ENCODE results near the gene KCNJ6. TPM values are rescaled to one million over a fixed set of nuclear protein-coding genes. Genes with fewer than 3 reads are reported as not detected.

KCNJ6 gene
- total RNA-seq, 1 donor from 2014 or later, result 10.5 TPM

DNA sequence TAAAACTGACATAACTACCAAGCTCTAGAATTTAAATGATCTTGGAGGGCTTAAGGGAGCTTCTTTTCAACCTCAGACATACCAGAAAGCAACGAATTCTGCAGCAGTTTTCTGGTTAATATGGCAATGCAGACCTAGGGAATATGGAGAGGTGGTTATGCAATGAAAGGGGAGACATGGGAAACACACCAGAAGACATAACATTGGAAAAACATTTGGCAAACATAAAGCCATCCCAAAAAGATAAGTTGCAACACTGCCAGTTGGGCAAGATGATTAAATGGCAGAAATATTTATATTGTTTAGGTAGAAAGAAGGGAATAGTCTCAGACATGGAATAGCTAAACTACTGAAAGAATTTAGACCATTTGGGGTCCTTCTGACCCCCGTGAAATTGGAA is 104.5 kb downstream of the KCNJ6 start:
- TF ChIP-seq, protein P1, sequence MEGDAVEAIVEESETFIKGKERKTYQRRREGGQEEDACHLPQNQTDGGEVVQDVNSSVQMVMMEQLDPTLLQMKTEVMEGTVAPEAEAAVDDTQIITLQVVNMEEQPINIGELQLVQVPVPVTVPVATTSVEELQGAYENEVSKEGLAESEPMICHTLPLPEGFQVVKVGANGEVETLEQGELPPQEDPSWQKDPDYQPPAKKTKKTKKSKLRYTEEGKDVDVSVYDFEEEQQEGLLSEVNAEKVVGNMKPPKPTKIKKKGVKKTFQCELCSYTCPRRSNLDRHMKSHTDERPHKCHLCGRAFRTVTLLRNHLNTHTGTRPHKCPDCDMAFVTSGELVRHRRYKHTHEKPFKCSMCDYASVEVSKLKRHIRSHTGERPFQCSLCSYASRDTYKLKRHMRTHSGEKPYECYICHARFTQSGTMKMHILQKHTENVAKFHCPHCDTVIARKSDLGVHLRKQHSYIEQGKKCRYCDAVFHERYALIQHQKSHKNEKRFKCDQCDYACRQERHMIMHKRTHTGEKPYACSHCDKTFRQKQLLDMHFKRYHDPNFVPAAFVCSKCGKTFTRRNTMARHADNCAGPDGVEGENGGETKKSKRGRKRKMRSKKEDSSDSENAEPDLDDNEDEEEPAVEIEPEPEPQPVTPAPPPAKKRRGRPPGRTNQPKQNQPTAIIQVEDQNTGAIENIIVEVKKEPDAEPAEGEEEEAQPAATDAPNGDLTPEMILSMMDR (IDR thresholded peaks at IDR 0.05), result no peak
- Mint-ChIP-seq H3K4me1 (ENCODE audit: unreplicated experiment) (peaks cover 2% of the 10 kb centered on the region), H3K9me3 (ENCODE audit: unreplicated experiment) (peaks cover 25% of the 10 kb centered on the region), H3K36me3 (ENCODE audit: unreplicated experiment) (peaks cover 9% of the 10 kb centered on the region), H3K27me3 (ENCODE audit: unreplicated experiment) (no peaks in the 10 kb centered on the region), H3K27ac (ENCODE audit: unreplicated experiment) (no peak overlapping the region), H3K4me3 (ENCODE audit: unreplicated experiment) (no peak overlapping the region)
- no peak for DNase-seq (ENCODE audit: extremely low spot score, unreplicated experiment)

GRCh38 chr21:37808261-37808660 is 108.0 kb downstream of the KCNJ6 start:
- TF ChIP-seq, protein P1 (IDR thresholded peaks at IDR 0.05), result no peak
- no peak overlapping the region for H3K4me3 Mint-ChIP-seq (ENCODE audit: unreplicated experiment)
- peaks cover 20% of the 10 kb centered on the region for H3K9me3 Mint-ChIP-seq (ENCODE audit: unreplicated experiment)
- H3K36me3 Mint-ChIP-seq (ENCODE audit: unreplicated experiment), result peaks cover 8% of the 10 kb centered on the region
- no peak overlapping the region for H3K27ac Mint-ChIP-seq (ENCODE audit: unreplicated experiment)
- DNase-seq (ENCODE audit: extremely low spot score, unreplicated experiment), result no peak
- no peaks in the 10 kb centered on the region for H3K4me1 Mint-ChIP-seq (ENCODE audit: unreplicated experiment)
- no peaks in the 10 kb centered on the region for H3K27me3 Mint-ChIP-seq (ENCODE audit: unreplicated experiment)

DNA sequence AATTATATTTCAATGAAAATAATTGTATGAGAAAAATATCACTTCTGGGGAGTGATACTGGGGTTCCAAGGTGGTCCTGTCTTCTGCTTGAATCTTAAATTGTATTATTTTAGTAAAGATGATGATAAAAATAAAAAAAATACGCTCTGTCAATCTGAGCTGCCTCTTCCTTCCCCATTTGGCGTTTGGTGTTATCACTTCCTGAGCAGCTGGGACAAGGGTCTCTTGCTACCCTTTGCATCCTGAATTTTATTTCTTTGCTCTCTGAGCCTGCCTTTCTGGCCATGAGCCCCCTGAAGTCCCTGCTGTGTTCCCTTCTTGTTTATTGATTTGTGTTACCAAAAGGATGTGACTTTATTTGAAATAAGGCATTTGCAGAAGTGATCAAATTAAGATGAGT is 111.0 kb downstream of the KCNJ6 start:
- Mint-ChIP-seq H3K9me3 (ENCODE audit: unreplicated experiment) (peaks cover 5% of the 10 kb centered on the region), H3K36me3 (ENCODE audit: unreplicated experiment) (peaks cover 5% of the 10 kb centered on the region), H3K27me3 (ENCODE audit: unreplicated experiment) (no peaks in the 10 kb centered on the region), H3K4me3 (ENCODE audit: unreplicated experiment) (no peak overlapping the region), H3K4me1 (ENCODE audit: unreplicated experiment) (peaks cover 14% of the 10 kb centered on the region), H3K27ac (ENCODE audit: unreplicated experiment) (no peak overlapping the region)
- TF ChIP-seq, protein P1 (IDR thresholded peaks at IDR 0.05), result no peak
- no peak for DNase-seq (ENCODE audit: extremely low spot score, unreplicated experiment)

DNA sequence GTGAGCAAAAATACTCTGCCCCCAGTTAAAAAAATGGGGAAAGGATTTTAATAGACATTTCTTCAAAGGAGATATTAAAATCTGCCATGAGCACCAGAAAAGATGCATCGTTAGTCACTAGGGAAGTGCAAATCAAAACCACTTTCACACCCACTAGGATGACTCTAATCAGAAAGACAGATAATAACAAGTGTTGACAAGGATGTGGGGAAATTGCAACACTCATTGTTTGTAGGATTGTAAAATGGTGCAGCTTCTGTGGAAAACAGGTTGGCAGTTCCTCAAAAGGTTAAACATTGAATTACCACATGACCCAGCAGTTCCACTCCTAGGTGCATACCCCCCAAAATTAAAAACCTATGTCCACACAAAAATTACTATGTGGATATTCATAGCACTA is 112.3 kb downstream of the KCNJ6 start:
- Mint-ChIP-seq H3K27ac (ENCODE audit: unreplicated experiment) (no peak overlapping the region), H3K9me3 (ENCODE audit: unreplicated experiment) (peaks cover 5% of the 10 kb centered on the region), H3K4me3 (ENCODE audit: unreplicated experiment) (no peak overlapping the region), H3K27me3 (ENCODE audit: unreplicated experiment) (no peaks in the 10 kb centered on the region), H3K4me1 (ENCODE audit: unreplicated experiment) (peaks cover 26% of the 10 kb centered on the region), H3K36me3 (ENCODE audit: unreplicated experiment) (peaks cover 5% of the 10 kb centered on the region)
- no peak for DNase-seq (ENCODE audit: extremely low spot score, unreplicated experiment)
- TF ChIP-seq, protein P1 (IDR thresholded peaks at IDR 0.05), result no peak

- Mint-ChIP-seq H3K4me1 (ENCODE audit: unreplicated experiment) (peaks cover 34% of the 10 kb centered on the region), H3K9me3 (ENCODE audit: unreplicated experiment) (peaks cover 5% of the 10 kb centered on the region), H3K27me3 (ENCODE audit: unreplicated experiment) (no peaks in the 10 kb centered on the region), H3K36me3 (ENCODE audit: unreplicated experiment) (peaks cover 5% of the 10 kb centered on the region), H3K4me3 (ENCODE audit: unreplicated experiment) (no peak overlapping the region), H3K27ac (ENCODE audit: unreplicated experiment) (no peak overlapping the region)
- no peak for DNase-seq (ENCODE audit: extremely low spot score, unreplicated experiment)
- TF ChIP-seq, protein P1 (IDR thresholded peaks at IDR 0.05), result no peak
These were observed 113.1 kb downstream of the KCNJ6 start for GRCh38 chr21:37803101-37803651.

Data from osteocyte (in vitro differentiated cells).